ENCODE measurements around the gene MSI2.

Gene MSI2

GRCh38 chr17:57261084-57261461, 4.8 kb downstream of the MSI2 start:
- H3F3A ChIP-seq (ENCODE audit: low read depth) = no peaks in the 10 kb centered on the region
- H3K4me1 ChIP-seq (ENCODE audit: insufficient read depth, low read length, poor library complexity, severe bottlenecking) = peaks cover 68% of the 10 kb centered on the region
- no peaks in the 10 kb centered on the region for H3K27me3 ChIP-seq (ENCODE audit: insufficient read depth, low read length, poor library complexity, severe bottlenecking)
- peaks cover 62% of the 10 kb centered on the region for H3K36me3 ChIP-seq (ENCODE audit: insufficient read depth, low read length)
- no peak overlapping the region for H2AFZ ChIP-seq (ENCODE audit: low read length)
- H3K9me2 ChIP-seq (replicated peaks; ENCODE audit: low read depth, low read length) = no peaks in the 10 kb centered on the region
- H3K9ac ChIP-seq (ENCODE audit: low read depth, low read length, poor library complexity, severe bottlenecking) = peak overlapping the region; percentile 97
- H3K4me3 ChIP-seq (ENCODE audit: low read length, poor library complexity, severe bottlenecking) = peak overlapping the region; percentile 96
- H4K20me1 ChIP-seq (ENCODE audit: insufficient read depth, low read length, poor library complexity, severe bottlenecking) = peaks cover 78% of the 10 kb centered on the region
- TF ChIP-seq EZH2phosphoT487 (IDR thresholded peaks at IDR 0.05; ENCODE audit: borderline replicate concordance) (no peak), CTCF (conservative IDR thresholded peaks at IDR 0.05; ENCODE audit: low read length) (no peak)
- no peaks in the 10 kb centered on the region for H3K9me3 ChIP-seq (ENCODE audit: insufficient read depth, low read depth, low read length)
- peak overlapping the region; percentile 87 for H3K4me2 ChIP-seq (ENCODE audit: low read depth, low read length, poor library complexity, severe bottlenecking)
- peaks cover 94% of the 10 kb centered on the region for H3K79me2 ChIP-seq (ENCODE audit: insufficient read depth, low read length)

- H3K4me2 ChIP-seq (ENCODE audit: low read depth, low read length, poor library complexity, severe bottlenecking) = peak overlapping the region; percentile 87
- H3K27me3 ChIP-seq (ENCODE audit: insufficient read depth, low read length, poor library complexity, severe bottlenecking) = no peaks in the 10 kb centered on the region
- H2AFZ ChIP-seq (ENCODE audit: low read length) = no peak overlapping the region
- H3K36me3 ChIP-seq (ENCODE audit: insufficient read depth, low read length) = peaks cover 72% of the 10 kb centered on the region
- H3K4me1 ChIP-seq (ENCODE audit: insufficient read depth, low read length, poor library complexity, severe bottlenecking) = peaks cover 78% of the 10 kb centered on the region
- peaks cover 100% of the 10 kb centered on the region for H3K79me2 ChIP-seq (ENCODE audit: insufficient read depth, low read length)
- peaks cover 91% of the 10 kb centered on the region for H4K20me1 ChIP-seq (ENCODE audit: insufficient read depth, low read length, poor library complexity, severe bottlenecking)
- no peaks in the 10 kb centered on the region for H3K9me2 ChIP-seq (replicated peaks; ENCODE audit: low read depth, low read length)
- no peaks in the 10 kb centered on the region for H3F3A ChIP-seq (ENCODE audit: low read depth)
- TF ChIP-seq CTCF (conservative IDR thresholded peaks at IDR 0.05; ENCODE audit: low read length) = no peak
- no peak for TF ChIP-seq EZH2phosphoT487 (IDR thresholded peaks at IDR 0.05; ENCODE audit: borderline replicate concordance)
- no peaks in the 10 kb centered on the region for H3K9me3 ChIP-seq (ENCODE audit: insufficient read depth, low read depth, low read length)
- peak overlapping the region; percentile 97 for H3K9ac ChIP-seq (ENCODE audit: low read depth, low read length, poor library complexity, severe bottlenecking)
- peak overlapping the region; percentile 96 for H3K4me3 ChIP-seq (ENCODE audit: low read length, poor library complexity, severe bottlenecking)
Measured at GRCh38 chr17:57262557-57262956, 6.2 kb downstream of the MSI2 start.

DNA sequence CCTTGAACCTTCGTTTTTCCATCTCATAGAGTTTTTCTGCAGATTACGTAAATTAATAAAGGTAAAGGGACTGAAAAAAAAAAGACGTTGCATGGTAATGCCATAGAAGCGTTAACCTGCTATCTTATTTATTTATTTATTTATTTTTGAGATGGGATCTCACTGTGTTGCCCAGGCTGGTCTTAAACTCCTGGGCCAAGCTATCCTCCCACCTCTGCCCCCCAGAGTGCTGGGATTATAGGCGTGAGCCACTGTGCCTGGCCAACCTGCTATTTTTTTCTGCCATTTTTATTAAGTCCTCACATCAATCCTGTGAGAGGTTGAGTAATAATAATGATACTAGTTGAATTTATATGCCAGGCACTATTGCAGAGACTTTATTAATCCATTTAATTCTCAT, 7.9 kb downstream of the MSI2 start:
- peak overlapping the region; percentile 97 for H3K9ac ChIP-seq (ENCODE audit: low read depth, low read length, poor library complexity, severe bottlenecking)
- H3K9me3 ChIP-seq (ENCODE audit: insufficient read depth, low read depth, low read length) = no peaks in the 10 kb centered on the region
- H3K79me2 ChIP-seq (ENCODE audit: insufficient read depth, low read length) = peaks cover 100% of the 10 kb centered on the region
- no peaks in the 10 kb centered on the region for H3F3A ChIP-seq (ENCODE audit: low read depth)
- no peaks in the 10 kb centered on the region for H3K9me2 ChIP-seq (replicated peaks; ENCODE audit: low read depth, low read length)
- H3K4me3 ChIP-seq (ENCODE audit: low read length, poor library complexity, severe bottlenecking) = peak overlapping the region; percentile 96
- no peak overlapping the region for H2AFZ ChIP-seq (ENCODE audit: low read length)
- peaks cover 84% of the 10 kb centered on the region for H3K4me1 ChIP-seq (ENCODE audit: insufficient read depth, low read length, poor library complexity, severe bottlenecking)
- H3K4me2 ChIP-seq (ENCODE audit: low read depth, low read length, poor library complexity, severe bottlenecking) = peak overlapping the region; percentile 87
- H4K20me1 ChIP-seq (ENCODE audit: insufficient read depth, low read length, poor library complexity, severe bottlenecking) = peaks cover 97% of the 10 kb centered on the region
- peaks cover 85% of the 10 kb centered on the region for H3K36me3 ChIP-seq (ENCODE audit: insufficient read depth, low read length)
- no peak for TF ChIP-seq EZH2phosphoT487 (IDR thresholded peaks at IDR 0.05; ENCODE audit: borderline replicate concordance)
- TF ChIP-seq CTCF (conservative IDR thresholded peaks at IDR 0.05; ENCODE audit: low read length) = no peak
- H3K27me3 ChIP-seq (ENCODE audit: insufficient read depth, low read length, poor library complexity, severe bottlenecking) = no peaks in the 10 kb centered on the region
